Neural progenitor cell (in vitro differentiated cells): ENCODE results near the gene RASA2. TPM values are rescaled to one million over a fixed set of nuclear protein-coding genes. Genes with fewer than 3 reads are reported as not detected.

ENCODE experiments used
- DNase-seq: peaks from one replicate; pipeline ENCODE4 v3.0.0-alpha.2; 2016; ENCODE audit warnings: low spot score
- H2AFZ ChIP-seq: fragments of 200-600 bp; sonication (generic); replicated peaks from 2 replicates; pipeline ENCODE4 v1.6.1; 2016; ENCODE audit warnings: antibody characterized with exemption
- H3F3A ChIP-seq: fragments of 200-600 bp; sonication (generic); 2 replicates; pipeline ENCODE4 v1.6.1; 2016; ENCODE audit warnings: antibody characterized with exemption, low read depth
- H3K27ac ChIP-seq: fragments of 200-600 bp; sonication (generic); 2 replicates; pipeline ENCODE4 v1.5.1; 2016; ENCODE audit warnings: mild to moderate bottlenecking
- H3K27me3 ChIP-seq: fragments of 200-600 bp; sonication (generic); 2 replicates; pipeline ENCODE4 v1.6.1; 2016; ENCODE audit warnings: mild to moderate bottlenecking, moderate library complexity
- H3K36me3 ChIP-seq: fragments of 200-600 bp; sonication (generic); 2 replicates; pipeline ENCODE4 v1.5.1; 2016
- H3K4me1 ChIP-seq: fragments of 200-600 bp; sonication (generic); 2 replicates; pipeline ENCODE4 v1.6.1; 2016; ENCODE audit warnings: mixed run types
- H3K4me2 ChIP-seq: fragments of 200-600 bp; sonication (generic); 2 replicates; pipeline ENCODE4 v1.6.1; 2016
- H3K4me3 ChIP-seq: fragments of 200-600 bp; sonication (generic); 2 replicates; pipeline ENCODE4 v1.5.1; 2016
- H3K79me2 ChIP-seq: fragments of 200-600 bp; sonication (generic); 2 replicates; pipeline ENCODE4 v1.6.1; 2016; ENCODE audit warnings: low read depth
- H3K9ac ChIP-seq: fragments of 200-600 bp; sonication (generic); 2 replicates; pipeline ENCODE4 v1.6.1; 2016
- H3K9me3 ChIP-seq: fragments of 200-600 bp; sonication (generic); 2 replicates; pipeline ENCODE4 v1.5.1; 2016; ENCODE audit warnings: low read depth
- H4K20me1 ChIP-seq: fragments of 200-600 bp; sonication (generic); 2 replicates; pipeline ENCODE4 v1.6.1; 2016; ENCODE audit warnings: low read depth
- H3K27ac Mint-ChIP-seq: 3 replicates; pipeline ENCODE4 v1.8.0; 2021; ENCODE audit warnings: mixed read lengths
- H3K27me3 Mint-ChIP-seq: 2 replicates; pipeline ENCODE4 v1.8.0; 2022; ENCODE audit warnings: low read depth, mild to moderate bottlenecking, inconsistent platforms, moderate library complexity, mixed read lengths; ENCODE audit not compliant: insufficient read depth
- H3K36me3 Mint-ChIP-seq: 3 replicates; pipeline ENCODE4 v1.8.0; 2021; ENCODE audit warnings: mixed read lengths
- H3K4me1 Mint-ChIP-seq: 3 replicates; pipeline ENCODE4 v1.8.0; 2021; ENCODE audit warnings: mixed read lengths
- H3K4me3 Mint-ChIP-seq: 3 replicates; pipeline ENCODE4 v1.8.0; 2021; ENCODE audit warnings: mild to moderate bottlenecking, moderate library complexity, mixed read lengths
- H3K9me3 Mint-ChIP-seq: 3 replicates; pipeline ENCODE4 v1.8.0; 2020; ENCODE audit warnings: mixed read lengths
- EZH2 ChIP-seq: fragments of 200-600 bp; sonication (generic); IDR thresholded peaks from 2 replicates; pipeline ENCODE4 v1.6.1; 2017; ENCODE audit warnings: antibody characterized with exemption, mild to moderate bottlenecking, moderate library complexity
- EZH2phosphoT487 ChIP-seq: fragments of 200-600 bp; sonication (generic); IDR thresholded peaks from 2 replicates; pipeline ENCODE4 v1.6.1; 2017; ENCODE audit warnings: antibody characterized with exemption
- total RNA-seq: library from RNA; depleted of rRNA; stranded (reverse); fragments of >200 nt; gene quantifications from 2 replicates; pipeline ENCODE4 v1.2.3, GENCODE V29; 2015; ENCODE audit warnings: low replicate concordance
- TF ChIP-seq, protein P1 (sequence below): fragments of 200-600 bp; sonication (generic); IDR thresholded peaks from 2 replicates; pipeline ENCODE4 v1.5.1; 2017; ENCODE audit warnings: antibody characterized with exemption, mild to moderate bottlenecking

The RASA2 gene
- total RNA-seq, 1 donor from 2014 or later = 48.4 TPM

DNA sequence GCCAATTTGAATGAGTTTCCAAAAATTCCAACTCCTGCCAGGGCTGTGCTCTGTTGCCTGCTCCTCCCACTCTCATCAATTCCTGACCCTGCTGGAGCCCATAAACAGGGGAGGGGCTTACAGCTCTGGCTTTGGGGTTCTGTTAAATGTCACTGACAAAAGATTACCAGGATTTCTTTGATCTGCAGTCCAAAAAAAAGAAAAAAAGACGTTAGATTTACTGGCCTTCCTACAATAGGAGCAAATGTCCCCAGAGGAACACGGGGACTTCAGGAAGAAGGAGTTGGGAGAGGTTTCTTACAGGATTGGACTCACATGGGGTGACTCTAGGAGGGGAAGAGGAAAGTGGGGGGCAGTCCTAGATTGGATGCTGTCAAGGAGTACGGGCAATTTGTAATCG lies 167.0 kb downstream of the RASA2 start:
- H3K4me1 Mint-ChIP-seq = no peaks in the 10 kb centered on the region
- H3K36me3 Mint-ChIP-seq = no peaks in the 10 kb centered on the region
- Histone ChIP-seq H3K4me2 (no peak overlapping the region), H3K27ac (no peak overlapping the region), H3K9me3 (no peaks in the 10 kb centered on the region), H3K79me2 (no peaks in the 10 kb centered on the region), H2AFZ (no peak overlapping the region), H3K4me1 (no peaks in the 10 kb centered on the region), H3K27me3 (peaks cover 19% of the 10 kb centered on the region), H3K4me3 (no peak overlapping the region), H3K36me3 (no peaks in the 10 kb centered on the region), H3F3A (no peaks in the 10 kb centered on the region), H4K20me1 (no peaks in the 10 kb centered on the region), H3K9ac (no peak overlapping the region)
- no peak overlapping the region for H3K27ac Mint-ChIP-seq
- H3K4me3 Mint-ChIP-seq = no peak overlapping the region
- peaks cover 6% of the 10 kb centered on the region for H3K9me3 Mint-ChIP-seq
- H3K27me3 Mint-ChIP-seq = peaks cover 13% of the 10 kb centered on the region
- no peak for TF ChIP-seq EZH2phosphoT487
- no peak for TF ChIP-seq EZH2
- TF ChIP-seq, protein P1, sequence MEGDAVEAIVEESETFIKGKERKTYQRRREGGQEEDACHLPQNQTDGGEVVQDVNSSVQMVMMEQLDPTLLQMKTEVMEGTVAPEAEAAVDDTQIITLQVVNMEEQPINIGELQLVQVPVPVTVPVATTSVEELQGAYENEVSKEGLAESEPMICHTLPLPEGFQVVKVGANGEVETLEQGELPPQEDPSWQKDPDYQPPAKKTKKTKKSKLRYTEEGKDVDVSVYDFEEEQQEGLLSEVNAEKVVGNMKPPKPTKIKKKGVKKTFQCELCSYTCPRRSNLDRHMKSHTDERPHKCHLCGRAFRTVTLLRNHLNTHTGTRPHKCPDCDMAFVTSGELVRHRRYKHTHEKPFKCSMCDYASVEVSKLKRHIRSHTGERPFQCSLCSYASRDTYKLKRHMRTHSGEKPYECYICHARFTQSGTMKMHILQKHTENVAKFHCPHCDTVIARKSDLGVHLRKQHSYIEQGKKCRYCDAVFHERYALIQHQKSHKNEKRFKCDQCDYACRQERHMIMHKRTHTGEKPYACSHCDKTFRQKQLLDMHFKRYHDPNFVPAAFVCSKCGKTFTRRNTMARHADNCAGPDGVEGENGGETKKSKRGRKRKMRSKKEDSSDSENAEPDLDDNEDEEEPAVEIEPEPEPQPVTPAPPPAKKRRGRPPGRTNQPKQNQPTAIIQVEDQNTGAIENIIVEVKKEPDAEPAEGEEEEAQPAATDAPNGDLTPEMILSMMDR = no peak
- no peak for DNase-seq

DNA sequence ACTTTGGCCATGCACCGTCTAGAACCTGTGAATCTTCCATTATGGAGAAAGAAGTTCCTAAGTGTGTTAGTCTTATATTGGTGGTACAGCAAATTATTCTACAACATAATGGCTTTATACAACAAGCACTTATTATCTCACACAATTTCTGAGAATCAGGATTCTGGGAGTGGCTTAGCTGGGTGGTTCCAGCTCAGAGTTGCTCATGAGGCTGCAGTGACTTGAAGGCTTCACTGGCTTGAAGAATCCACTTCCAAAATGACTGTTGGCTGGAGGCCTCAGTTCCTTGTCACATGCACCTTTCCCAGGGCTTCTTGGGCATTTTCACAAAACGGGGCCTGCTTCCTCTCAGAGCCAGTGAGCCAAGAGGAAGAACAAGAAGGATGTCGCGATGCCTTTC lies 169.0 kb downstream of the RASA2 start:
- H3K4me3 Mint-ChIP-seq = no peak overlapping the region
- H3K4me1 ChIP-seq = peaks cover 5% of the 10 kb centered on the region
- H3K9me3 ChIP-seq = no peaks in the 10 kb centered on the region
- H3K27ac Mint-ChIP-seq = no peak overlapping the region
- peaks cover 8% of the 10 kb centered on the region for H3K4me1 Mint-ChIP-seq
- no peak overlapping the region for H3K4me2 ChIP-seq
- H3K9ac ChIP-seq = no peak overlapping the region
- no peaks in the 10 kb centered on the region for H3F3A ChIP-seq
- H3K36me3 ChIP-seq = no peaks in the 10 kb centered on the region
- no peaks in the 10 kb centered on the region for H4K20me1 ChIP-seq
- H3K27me3 ChIP-seq = peaks cover 39% of the 10 kb centered on the region
- H3K27ac ChIP-seq = no peak overlapping the region
- H2AFZ ChIP-seq = no peak overlapping the region
- no peaks in the 10 kb centered on the region for H3K36me3 Mint-ChIP-seq
- peaks cover 25% of the 10 kb centered on the region for H3K27me3 Mint-ChIP-seq
- peaks cover 11% of the 10 kb centered on the region for H3K9me3 Mint-ChIP-seq
- no peaks in the 10 kb centered on the region for H3K79me2 ChIP-seq
- H3K4me3 ChIP-seq = no peak overlapping the region
- DNase-seq = no peak
- TF ChIP-seq, protein P1 = no peak
- TF ChIP-seq EZH2 = no peak
- TF ChIP-seq EZH2phosphoT487 = no peak

DNA sequence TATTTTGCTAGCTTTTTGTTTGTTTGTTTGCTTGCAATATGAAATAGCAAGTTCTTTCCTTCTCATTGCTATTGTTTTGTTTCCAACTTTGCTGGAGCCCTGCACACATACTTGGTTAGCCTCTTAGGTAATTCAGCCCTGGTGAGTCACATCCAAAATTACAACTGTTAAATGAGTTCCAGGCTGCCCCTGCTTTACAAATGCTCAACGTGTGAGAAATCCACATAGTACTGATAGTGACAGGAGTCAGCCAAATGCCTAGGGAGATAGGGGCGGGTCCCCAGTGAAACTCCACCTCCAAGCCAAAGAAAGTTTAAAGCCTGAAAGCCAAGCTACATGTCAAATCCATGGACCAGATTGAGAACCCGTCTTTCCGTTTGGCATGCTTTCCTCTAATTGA lies 169.9 kb downstream of the RASA2 start:
- H3F3A ChIP-seq = no peaks in the 10 kb centered on the region
- H3K79me2 ChIP-seq = no peaks in the 10 kb centered on the region
- peaks cover 5% of the 10 kb centered on the region for H3K4me1 ChIP-seq
- Mint-ChIP-seq H3K27ac (no peak overlapping the region), H3K27me3 (peaks cover 25% of the 10 kb centered on the region), H3K36me3 (no peaks in the 10 kb centered on the region), H3K4me3 (no peak overlapping the region), H3K9me3 (peaks cover 11% of the 10 kb centered on the region), H3K4me1 (peaks cover 8% of the 10 kb centered on the region)
- no peak overlapping the region for H2AFZ ChIP-seq
- DNase-seq = no peak
- H4K20me1 ChIP-seq = no peaks in the 10 kb centered on the region
- no peak overlapping the region for H3K4me2 ChIP-seq
- H3K9ac ChIP-seq = no peak overlapping the region
- peaks cover 48% of the 10 kb centered on the region for H3K27me3 ChIP-seq
- no peaks in the 10 kb centered on the region for H3K36me3 ChIP-seq
- H3K27ac ChIP-seq = no peak overlapping the region
- TF ChIP-seq EZH2phosphoT487 = no peak
- TF ChIP-seq, protein P1 = no peak
- TF ChIP-seq EZH2 = no peak
- no peaks in the 10 kb centered on the region for H3K9me3 ChIP-seq
- no peak overlapping the region for H3K4me3 ChIP-seq
